ENCODE results near the gene SNRPA1.
A peak's percentile ranks its signal among the peaks of the same experiment; 100 is the strongest.
"Not testable (repeated sequence)": the region's sequence is repeated elsewhere in the genome, so short reads cannot be mapped to it uniquely, and the experiment has no call there.

SNRPA1 gene

DNA sequence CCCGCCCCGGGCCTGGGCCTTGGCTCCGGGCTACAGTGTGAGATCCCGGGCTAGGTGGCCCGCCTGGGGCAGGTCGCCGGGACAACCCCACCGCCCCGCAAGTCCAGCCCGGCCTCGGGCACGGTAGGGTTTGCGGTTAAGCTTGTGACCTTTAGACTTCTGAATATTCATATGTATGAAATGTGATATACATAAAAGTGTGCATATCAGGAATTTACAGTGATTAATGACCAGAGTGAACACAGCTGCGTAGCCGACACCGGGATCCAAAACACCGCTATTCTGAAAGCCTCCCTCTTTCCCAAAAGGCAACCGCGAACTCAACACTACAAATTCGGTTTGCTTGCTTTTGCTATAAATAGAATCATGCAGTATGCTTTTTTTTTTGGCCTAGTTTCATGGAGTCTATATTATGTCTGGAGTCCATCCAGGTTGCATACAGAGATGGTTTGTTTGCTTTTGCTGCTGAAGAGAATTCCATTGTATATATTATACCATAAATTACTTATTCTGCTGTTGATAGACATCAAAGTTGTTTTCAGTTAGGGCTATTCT, 636 bp upstream of the SNRPA1 start:
- no peak for DNase-seq (ENCODE audit: low spot score)

DNA sequence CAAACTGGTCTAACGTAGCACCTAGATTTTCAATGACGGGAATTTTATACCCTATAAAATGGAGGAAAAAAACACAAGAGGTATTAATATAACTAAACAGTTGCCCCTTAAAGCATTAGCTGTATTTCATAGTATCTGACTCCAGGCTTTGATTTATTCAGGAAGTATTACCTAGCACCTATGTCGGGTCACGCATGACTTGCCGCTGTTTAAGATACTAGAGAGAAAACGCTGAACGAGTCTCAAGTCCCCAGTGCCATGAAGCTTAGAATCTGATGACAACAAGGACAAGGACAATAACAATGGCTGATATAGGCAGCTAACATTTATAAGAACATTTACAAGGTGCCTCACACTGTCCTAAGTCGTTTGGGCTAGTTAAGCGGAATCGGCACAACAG, 1.9 kb downstream of the SNRPA1 start:
- DNase-seq (ENCODE audit: low spot score): no peak

DNA sequence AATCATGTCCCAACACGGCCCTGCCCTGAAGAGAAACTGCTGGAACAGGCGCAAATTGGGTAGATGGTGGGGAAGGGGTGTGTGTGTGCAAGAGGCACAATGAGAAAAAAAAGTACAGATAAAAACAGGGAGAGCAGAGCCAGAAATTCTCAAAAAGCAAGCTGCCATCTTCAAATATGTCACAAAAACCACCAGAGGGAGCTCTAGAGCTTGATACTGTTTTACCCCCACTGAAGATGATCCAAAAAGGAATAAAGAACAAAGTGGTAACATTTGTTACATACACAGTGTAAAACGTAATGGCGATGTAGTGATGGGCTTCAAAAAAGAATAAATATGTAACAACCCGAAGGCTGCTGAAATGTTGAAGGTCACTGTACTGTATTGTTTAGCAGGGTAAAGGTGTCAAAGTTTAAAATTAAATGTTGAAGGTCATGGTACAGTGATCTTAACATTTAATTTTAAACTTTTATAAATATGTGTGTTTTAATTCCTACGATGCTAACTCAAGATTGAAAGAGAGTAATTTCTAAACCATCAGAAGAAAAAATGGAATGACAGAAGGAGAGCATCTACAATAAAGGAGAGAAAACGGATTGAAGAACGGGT, 6.0 kb downstream of the SNRPA1 start:
- DNase-seq (ENCODE audit: low spot score): peak; percentile 64

GRCh38 chr15:101287342-101287741, 7.7 kb downstream of the SNRPA1 start:
- DNase-seq (ENCODE audit: low spot score): not testable (repeated sequence)

DNA sequence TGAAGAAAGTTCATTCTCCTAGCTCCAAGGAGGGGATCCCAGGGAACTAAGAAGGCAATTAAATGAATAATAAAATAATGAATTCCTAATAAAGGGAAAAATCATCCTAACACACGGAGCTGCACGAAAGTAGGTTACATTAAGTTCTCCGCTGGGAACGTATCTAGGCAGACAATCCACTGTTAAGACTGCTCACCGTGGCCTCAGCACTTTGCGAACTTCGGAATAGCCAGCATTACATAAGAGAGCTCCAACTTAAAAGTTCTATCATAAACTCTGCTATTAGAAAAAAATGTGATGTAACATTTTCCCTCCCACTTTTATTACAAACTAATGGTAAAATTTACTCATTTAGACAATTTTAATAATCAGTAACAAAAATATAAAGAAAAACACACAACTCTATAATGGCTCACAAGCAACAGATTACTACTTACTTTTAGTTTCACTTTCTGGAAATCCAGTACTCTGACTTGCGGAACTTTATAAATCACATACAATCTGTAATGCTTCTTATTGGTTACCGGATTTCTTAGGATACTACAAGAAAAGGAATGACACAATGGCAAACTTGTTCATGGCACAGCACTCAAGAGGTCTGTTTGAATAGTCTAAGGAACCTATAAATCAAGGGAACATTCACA, 8.5 kb downstream of the SNRPA1 start:
- DNase-seq (ENCODE audit: low spot score): no peak

DNA sequence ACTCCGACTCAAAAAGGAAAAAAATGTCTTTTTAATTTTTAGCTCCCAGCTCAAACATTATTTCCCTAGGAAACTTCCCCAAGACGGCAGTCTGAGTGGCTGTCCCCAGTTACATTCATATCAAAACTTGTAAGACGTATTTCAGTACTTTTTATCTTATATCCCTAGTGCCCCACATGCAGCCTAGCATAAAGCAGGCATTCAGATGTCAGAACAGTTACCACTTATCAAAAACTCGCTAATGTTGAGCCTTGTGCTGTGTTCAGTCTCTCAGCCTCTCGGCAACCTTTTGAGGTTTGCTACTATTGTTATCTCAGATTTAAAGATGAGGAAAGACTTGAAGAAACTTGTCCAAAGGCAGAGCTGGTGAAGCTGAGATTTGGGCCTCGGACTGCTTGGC, 11.1 kb downstream of the SNRPA1 start:
- DNase-seq (ENCODE audit: low spot score): no peak

DNA sequence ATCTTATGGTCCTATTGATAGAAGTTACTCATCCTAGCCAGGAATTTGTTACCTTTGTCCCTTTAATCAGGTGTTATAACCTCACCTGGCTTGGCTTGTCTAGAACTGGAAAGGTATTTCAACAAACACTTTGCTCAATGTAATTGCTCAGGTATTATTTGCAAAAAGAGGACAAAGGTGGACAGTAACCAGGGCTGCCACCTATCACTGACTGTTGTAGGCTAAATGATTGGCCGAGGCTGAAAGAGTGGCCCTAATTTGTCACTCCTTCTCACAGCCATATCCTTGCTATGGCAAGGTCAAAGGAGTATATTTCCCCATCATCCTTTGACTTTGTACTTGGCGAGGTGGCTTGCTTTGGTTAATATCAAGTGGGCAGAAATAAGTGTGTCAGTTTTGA, 15.0 kb downstream of the SNRPA1 start:
- no peak for DNase-seq (ENCODE audit: low spot score)

DNA sequence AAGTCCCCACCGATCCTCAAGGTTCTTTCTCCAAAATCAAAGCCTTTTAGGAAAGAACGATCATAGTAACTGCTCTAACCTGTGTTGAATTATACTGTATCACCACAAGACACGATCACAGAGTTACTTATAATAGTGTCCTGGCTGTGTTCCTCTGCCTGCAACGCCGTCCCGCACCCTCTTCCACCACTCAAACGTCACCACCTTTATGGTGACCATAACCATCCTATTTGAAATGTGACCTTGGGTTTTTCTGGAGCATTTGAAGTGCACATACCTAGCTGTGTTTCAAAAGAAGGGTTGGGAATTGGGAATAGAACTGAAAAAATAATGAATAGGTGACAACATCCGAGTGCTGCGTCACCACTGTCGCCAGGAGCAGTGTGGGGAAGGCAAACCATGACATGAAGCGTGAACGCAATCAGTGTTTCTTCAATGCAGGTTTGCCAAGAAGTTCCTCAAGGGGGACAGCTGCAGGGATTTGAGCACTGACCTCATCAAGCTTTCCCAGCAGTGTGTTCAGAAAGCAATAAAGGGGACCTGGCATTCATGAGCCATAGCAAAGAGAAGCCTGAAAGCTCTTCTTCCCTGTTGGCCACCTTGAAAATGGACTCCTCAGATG, 17.0 kb downstream of the SNRPA1 start:
- DNase-seq (ENCODE audit: low spot score): no peak

- peak; percentile 95 for DNase-seq (ENCODE audit: low spot score)
These were observed 17.8 kb downstream of the SNRPA1 start, which contains the start of gene SELENOS for GRCh38 chr15:101277038-101277822. SELENOS (minus strand) TSS chr15:101277485; CDS start chr15:101277417, 68 bp downstream.

- DNase-seq (ENCODE audit: low spot score): peak; percentile 32
These were observed 18.5 kb downstream of the SNRPA1 start for GRCh38 chr15:101276501-101277037.

- DNase-seq (ENCODE audit: low spot score): no peak
These were observed 20.0 kb downstream of the SNRPA1 start for GRCh38 chr15:101275018-101275417.

- DNase-seq (ENCODE audit: low spot score): no peak
These were observed 21.5 kb downstream of the SNRPA1 start for GRCh38 chr15:101273534-101273933.

DNA sequence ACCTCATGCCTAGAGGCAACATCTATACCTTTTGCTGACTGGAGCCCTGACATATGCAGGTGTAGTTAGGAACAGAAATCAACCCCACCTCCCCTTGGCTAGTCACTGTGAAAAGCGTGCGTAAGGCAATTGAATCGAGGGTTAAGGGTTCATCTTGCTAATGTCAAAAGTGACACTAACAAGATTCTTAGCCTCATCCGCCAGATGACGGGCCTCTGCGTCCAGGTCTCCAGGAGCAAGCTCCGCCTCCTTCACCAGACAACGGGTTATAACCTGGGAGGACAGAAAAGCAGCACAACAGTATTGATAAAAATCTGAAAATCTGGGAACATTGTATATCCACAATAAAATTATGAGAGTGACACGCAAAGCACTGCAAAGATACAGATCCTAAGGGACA, 22.5 kb downstream of the SNRPA1 start:
- DNase-seq (ENCODE audit: low spot score): no peak

- no peak for DNase-seq (ENCODE audit: low spot score)
These were observed 25.4 kb downstream of the SNRPA1 start for GRCh38 chr15:101269479-101270223.

DNA sequence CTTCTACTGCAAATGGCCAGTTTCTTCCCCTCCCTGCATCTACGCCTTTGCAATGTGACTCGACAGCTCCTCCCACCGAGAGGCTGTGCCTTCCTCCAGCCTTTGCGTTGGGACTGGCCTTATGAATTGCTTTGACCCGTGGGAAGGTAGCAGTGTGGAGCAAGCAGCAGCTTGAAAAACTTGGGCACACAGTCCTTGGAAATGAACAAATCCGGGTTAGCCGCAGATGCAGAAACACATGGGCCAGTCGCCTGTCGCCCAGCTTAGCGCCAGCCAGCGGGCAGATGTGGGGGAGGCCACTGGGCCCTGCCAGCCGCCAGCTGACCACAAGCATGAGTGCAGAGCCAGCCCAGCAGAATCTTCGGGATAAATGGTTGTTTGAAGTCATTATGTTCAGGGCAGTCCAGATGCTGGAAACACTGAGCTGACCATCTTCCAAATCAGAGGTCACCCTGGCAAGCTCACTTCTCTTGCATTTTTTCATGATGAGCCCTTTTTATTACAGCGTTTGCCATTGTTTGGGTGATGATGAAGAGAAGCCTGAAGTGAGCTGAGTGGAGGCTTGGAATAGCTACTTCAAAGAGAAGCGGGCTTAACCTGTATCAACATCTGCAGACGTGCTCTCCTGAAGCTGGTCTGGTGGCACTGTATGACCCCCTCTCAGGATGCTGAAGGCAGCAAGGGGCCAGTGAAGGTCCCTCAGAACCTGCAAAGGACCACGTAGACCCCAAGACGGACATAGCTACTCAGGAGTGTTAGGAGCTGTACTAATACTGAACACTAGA, 27.5 kb downstream of the SNRPA1 start:
- peak; percentile 86 for DNase-seq (ENCODE audit: low spot score)

DNA sequence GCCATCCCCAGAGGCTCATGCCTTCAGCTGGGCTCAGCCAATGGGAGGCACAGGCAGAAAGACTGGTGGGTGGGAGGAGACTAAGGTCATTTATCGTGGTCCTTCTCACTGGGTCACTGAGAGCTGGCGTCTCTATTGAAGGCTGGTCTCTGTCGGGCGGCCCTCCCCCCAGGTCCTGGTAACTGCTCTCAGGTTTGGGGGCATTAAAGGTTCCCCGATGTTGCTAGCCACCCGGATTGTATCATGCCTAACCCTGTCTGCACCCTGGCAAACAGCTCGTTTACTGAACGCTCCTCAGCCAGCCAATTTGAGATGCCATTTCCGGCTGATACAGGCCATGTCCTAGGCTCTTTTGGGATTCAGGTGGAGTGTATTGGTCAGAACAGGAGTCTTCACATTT, 28.3 kb downstream of the SNRPA1 start:
- DNase-seq (ENCODE audit: low spot score): no peak

DNA sequence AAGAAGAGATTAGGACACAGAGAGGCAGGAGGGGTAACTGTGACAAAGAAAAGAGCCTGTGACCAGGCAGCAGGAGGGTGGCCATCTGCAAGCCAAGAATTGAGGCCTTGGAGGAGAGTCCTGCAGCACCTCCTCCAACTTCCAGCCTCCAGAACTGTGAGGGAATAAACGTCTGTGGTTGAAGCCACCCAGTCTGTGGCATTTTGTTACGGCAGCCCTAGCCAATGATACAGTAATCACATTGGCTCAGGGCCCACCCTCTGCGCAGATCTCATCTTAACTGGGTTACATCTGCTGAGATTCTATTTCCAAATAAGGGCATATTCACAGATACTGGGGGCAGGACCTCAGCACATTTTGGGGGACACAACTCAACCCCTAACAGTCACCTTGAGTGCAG, 29.0 kb downstream of the SNRPA1 start:
- DNase-seq (ENCODE audit: low spot score): peak; percentile 35

- no peak for DNase-seq (ENCODE audit: low spot score)
These were observed 30.0 kb downstream of the SNRPA1 start for GRCh38 chr15:101264911-101265641.

DNA sequence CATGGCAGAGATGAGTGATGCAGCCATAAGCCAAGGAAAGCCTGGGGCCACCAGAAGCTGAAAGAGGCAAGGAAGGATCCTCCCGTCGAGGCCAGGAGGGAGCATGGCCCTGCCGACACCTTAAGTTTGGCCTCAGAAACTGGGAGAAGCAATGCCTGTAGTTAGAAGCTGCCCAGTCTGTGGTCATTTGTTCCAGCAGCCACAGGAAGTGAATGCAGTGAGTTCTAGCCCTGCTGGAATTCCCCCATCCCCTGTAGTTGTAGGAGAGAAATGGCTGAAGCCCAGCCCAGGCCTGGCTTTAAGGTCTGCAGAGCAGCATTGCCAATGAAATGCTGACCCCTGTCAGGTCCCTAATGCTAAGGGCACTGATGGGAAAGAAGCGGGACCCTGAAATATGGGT, 31.0 kb downstream of the SNRPA1 start:
- DNase-seq (ENCODE audit: low spot score): no peak

DNA sequence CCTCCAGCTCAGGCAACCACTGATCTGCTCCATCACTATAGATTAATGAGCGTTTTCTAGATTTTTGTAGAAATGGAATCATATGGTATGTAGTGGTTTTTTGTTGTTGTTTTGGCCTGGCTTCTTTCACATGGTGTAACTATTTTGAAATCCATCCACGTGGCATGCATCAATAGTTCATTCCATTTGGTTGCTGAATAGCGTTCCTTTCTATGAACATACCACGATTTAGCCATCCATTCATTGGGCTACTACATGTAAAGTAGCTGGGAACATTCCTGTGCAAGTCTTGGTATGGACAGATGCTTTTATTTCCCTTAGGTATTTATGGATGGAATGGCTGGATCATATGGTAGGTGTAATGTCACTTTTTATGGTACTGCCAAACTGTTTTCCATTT, 32.5 kb downstream of the SNRPA1 start:
- DNase-seq (ENCODE audit: low spot score): no peak

Measured in AG08396 (cell line).